GM12874 (cell line): ENCODE data around the gene CA7.

Experiments
- TF ChIP-seq, protein P1 (sequence below): IDR thresholded peaks from 2 replicates; pipeline ENCODE4 v1.5.1; 2011; ENCODE audit warnings: low read depth, mild to moderate bottlenecking, control low read depth, low read length, moderate library complexity; ENCODE audit not compliant: insufficient read depth

Gene CA7

DNA sequence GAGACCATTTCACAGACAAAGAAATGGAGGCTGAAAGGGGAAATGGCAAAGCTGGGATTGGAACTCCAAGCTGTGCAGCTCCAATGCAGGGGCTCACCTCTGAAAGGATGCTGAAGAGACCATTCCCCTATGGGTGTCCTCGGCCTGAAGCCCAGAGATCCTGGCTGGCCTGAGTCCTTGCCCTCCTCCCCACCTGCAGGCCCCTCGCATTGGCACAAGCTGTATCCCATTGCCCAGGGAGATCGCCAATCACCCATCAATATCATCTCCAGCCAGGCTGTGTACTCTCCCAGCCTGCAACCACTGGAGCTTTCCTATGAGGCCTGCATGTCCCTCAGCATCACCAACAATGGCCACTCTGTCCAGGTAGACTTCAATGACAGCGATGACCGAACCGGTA lies 2.6 kb downstream of the CA7 start:
- TF ChIP-seq, protein P1, sequence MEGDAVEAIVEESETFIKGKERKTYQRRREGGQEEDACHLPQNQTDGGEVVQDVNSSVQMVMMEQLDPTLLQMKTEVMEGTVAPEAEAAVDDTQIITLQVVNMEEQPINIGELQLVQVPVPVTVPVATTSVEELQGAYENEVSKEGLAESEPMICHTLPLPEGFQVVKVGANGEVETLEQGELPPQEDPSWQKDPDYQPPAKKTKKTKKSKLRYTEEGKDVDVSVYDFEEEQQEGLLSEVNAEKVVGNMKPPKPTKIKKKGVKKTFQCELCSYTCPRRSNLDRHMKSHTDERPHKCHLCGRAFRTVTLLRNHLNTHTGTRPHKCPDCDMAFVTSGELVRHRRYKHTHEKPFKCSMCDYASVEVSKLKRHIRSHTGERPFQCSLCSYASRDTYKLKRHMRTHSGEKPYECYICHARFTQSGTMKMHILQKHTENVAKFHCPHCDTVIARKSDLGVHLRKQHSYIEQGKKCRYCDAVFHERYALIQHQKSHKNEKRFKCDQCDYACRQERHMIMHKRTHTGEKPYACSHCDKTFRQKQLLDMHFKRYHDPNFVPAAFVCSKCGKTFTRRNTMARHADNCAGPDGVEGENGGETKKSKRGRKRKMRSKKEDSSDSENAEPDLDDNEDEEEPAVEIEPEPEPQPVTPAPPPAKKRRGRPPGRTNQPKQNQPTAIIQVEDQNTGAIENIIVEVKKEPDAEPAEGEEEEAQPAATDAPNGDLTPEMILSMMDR, result no peak

GRCh38 chr16:66847533-66848067 lies 3.4 kb downstream of the CA7 start:
- TF ChIP-seq, protein P1, result no peak

DNA sequence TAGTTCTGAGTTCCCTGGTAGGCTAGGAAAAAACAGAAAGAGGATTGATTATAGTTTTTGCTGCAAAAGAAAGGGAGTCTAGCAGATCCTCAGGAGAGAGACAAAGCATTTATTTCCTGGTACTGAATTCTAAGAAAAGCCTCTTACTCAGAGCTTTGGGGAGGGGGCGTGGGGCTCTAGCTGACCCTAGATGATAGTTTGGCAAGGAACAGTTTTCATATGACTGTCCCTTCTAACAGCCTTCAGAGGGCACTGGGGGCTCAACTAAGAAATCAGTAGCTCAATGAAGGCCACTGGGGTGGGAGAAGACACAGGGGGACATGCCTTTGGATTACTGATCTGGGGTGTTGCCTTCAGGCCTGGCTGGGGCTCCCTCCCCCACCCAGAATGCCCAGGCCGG lies 4.0 kb downstream of the CA7 start:
- TF ChIP-seq, protein P1, result no peak

DNA sequence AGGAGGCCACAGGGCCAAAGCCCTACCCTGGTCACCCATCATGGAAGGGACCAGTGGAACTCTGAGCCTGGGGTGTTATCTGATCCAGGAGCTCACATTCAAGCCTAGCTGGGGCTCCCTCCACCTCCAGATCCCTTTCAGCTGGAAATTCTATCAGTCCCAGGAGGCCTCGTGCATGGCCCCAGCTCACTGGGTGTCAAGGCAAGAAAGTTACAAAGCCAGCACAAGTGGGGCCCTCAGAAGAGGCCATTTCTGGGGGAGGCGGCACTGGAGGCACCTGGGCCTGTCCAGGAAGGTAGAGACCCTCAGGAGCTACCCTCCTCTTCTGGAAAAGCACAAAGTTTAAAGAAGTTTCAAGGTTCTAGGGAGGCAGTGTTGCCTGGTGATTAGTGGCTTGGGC lies 4.8 kb downstream of the CA7 start:
- TF ChIP-seq, protein P1, result no peak

- TF ChIP-seq, protein P1, result no peak
Measured at GRCh38 chr16:66849549-66849948, 5.3 kb downstream of the CA7 start.

DNA sequence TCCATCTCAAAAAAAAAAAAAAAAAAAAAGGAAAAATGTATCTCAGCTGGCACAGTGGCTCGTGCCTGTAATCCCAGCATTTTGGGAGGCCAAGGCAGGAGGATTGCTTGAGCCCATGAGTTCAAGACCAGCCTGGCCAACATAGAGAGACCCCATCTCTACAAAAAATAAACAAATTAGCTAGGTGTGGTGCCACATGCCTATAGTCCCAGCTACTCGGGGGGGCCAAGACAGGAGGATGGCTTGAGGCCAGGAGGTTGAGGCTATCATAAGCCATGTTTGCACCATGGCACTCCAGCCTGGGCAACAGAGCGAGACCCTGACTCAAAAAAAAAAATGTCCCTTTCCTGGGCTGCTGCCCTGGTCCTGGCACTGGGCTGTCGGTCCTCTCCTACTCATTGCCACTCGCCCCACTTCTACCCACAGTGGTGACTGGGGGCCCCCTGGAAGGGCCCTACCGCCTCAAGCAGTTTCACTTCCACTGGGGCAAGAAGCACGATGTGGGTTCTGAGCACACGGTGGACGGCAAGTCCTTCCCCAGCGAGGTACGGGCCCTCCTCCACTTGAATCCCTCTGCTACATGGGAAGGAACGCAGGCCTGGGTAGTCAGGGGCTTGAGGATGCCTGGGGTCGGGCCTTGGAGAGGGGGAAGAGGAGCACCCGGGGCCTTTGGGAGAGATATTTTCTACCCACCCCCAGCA lies 6.1 kb downstream of the CA7 start:
- TF ChIP-seq, protein P1, result no peak

DNA sequence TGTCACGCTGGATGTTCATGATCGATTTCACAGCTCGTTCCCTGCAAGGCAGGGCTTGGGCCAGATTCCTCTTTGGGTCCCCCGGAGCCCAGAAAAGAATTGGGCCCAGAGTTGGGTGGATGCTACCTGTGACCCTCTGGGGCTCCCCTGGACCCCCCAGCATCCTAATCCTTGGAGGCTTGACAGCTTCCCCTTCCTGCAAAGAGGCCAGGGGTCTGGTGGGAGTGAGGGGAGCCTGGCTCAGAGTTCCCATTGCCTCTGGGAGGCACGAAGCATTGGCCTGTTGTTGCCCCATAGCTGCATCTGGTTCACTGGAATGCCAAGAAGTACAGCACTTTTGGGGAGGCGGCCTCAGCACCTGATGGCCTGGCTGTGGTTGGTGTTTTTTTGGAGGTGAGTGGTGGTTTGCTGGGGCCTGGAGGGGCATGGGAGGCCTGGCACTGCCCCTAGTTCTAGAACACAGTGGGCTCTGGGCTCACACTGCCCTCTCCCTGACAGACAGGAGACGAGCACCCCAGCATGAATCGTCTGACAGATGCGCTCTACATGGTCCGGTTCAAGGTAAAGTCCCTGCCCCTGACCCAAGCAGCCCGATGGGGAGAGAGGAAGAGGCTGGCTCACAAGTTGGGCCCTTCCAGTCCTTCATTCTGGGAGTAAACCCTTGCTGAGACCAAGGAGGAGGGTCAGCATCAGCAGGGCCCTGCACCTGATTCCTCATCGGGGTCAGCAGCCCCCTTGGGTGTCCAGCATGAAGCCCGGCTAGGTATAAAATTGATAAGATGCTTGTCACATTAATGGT lies 7.2 kb downstream of the CA7 start:
- TF ChIP-seq, protein P1, result no peak
